B cell (primary cell): ENCODE results near the gene DAG1. TPM values are rescaled to one million over a fixed set of nuclear protein-coding genes. Genes with fewer than 3 reads are reported as not detected.

ENCODE experiments used
- ATAC-seq: fragments of 200-7000 bp; cut with Tn5 transposase; one replicate; pipeline ENCODE4 v1.10.0; 2021; ENCODE audit warnings: low read depth, mild to moderate bottlenecking, moderate number of reproducible peaks, moderate library complexity
- CTCF ChIA-PET: fragments of 350-600 bp; sonication (Branson Sonifier 250); formaldehyde crosslinking; loops from one replicate; lab custom pipeline; 2021; ENCODE audit warnings: antibody characterized with exemption, inconsistent platforms; lab: Charles Lee
- POLR2A ChIA-PET: fragments of 350-600 bp; sonication (Branson Sonifier 250); formaldehyde crosslinking; loops from one replicate; lab custom pipeline; 2021; ENCODE audit warnings: antibody characterized with exemption; lab: Charles Lee
- DNase-seq: peaks from one replicate; pipeline ENCODE4 v3.0.0; 2013
- H2AFZ ChIP-seq: 2 replicates; pipeline ENCODE4 v1.6.1; 2012; ENCODE audit warnings: mild to moderate bottlenecking, low read depth, low read length; ENCODE audit not compliant: insufficient read depth, poor library complexity, severe bottlenecking
- H3K27ac ChIP-seq, 2 donors: 1 replicate in 1 of 2; 2 replicates in 1 of 2; pipeline ENCODE4 v1.5.1; 2012 to 2013; ENCODE audit warnings: low read length in 2 of 2, mild to moderate bottlenecking in 2 of 2, moderate library complexity in 1 of 2
- H3K27me3 ChIP-seq, 4 experiments: fragments of 200-600 bp in 1 of 4; sonication (generic) in 1 of 4; replicated peaks in 1 of 4; 1 replicate in 2 of 4; 2 replicates in 2 of 4; pipeline versions ENCODE4 v1.6.1 to v1.7.0; 2013 to 2016; ENCODE audit warnings: low read length in 3 of 4, mild to moderate bottlenecking in 2 of 4, mixed read lengths in 1 of 4, moderate library complexity in 1 of 4; ENCODE audit not compliant: insufficient read depth in 4 of 4, control insufficient read depth in 3 of 4; ENCODE audit errors: control extremely low read depth in 1 of 4
- H3K36me3 ChIP-seq, 2 experiments: replicated peaks in 1 of 2; 1 replicate in 1 of 2; 2 replicates in 1 of 2; pipeline versions ENCODE4 v1.6.1 to v1.7.1; 2013; ENCODE audit warnings: low read length in 1 of 2; ENCODE audit not compliant: insufficient read depth in 2 of 2, control insufficient read depth in 1 of 2; ENCODE audit errors: control extremely low read depth in 1 of 2, extremely low read depth in 1 of 2
- H3K4me1 ChIP-seq, 2 donors: fragments of 200-600 bp in 1 of 2; sonication (generic) in 1 of 2; 1 replicate in 1 of 2; 2 replicates in 1 of 2; pipeline versions ENCODE4 v1.5.1 to v1.6.1; 2013 to 2017; ENCODE audit warnings: low read length in 2 of 2; ENCODE audit not compliant: control insufficient read depth in 2 of 2, insufficient read depth in 2 of 2
- H3K4me2 ChIP-seq: replicated peaks from 2 replicates; pipeline ENCODE3; 2012; ENCODE audit warnings: mild to moderate bottlenecking, low read depth, low read length; ENCODE audit not compliant: poor library complexity, severe bottlenecking
- H3K4me3 ChIP-seq, 5 experiments: fragments of 200-600 bp in 1 of 5; sonication (generic) in 1 of 5; 1 replicate in 3 of 5; 2 replicates in 2 of 5; pipeline versions ENCODE4 v1.5.1 to v1.7.0; 2011 to 2016; ENCODE audit warnings: low read length in 4 of 5, mild to moderate bottlenecking in 4 of 5, low read depth in 2 of 5, control low read depth in 1 of 5, moderate library complexity in 1 of 5; ENCODE audit not compliant: insufficient read depth in 1 of 5; ENCODE audit errors: control extremely low read depth in 1 of 5, extremely low read depth in 1 of 5
- H3K79me2 ChIP-seq: fragments of 200-600 bp; sonication (generic); one replicate; pipeline ENCODE4 v1.6.0; 2016; ENCODE audit warnings: low read length; ENCODE audit not compliant: control insufficient read depth, insufficient read depth
- H3K9ac ChIP-seq: fragments of 200-600 bp; sonication (generic); 2 replicates; pipeline ENCODE4 v1.6.1; 2017; ENCODE audit warnings: mild to moderate bottlenecking, low read length, moderate library complexity
- H3K9me3 ChIP-seq, 3 donors: one replicate each; pipeline versions ENCODE4 v1.6.1 to v1.7.1; 2013; ENCODE audit warnings: low read length in 2 of 3; ENCODE audit not compliant: control insufficient read depth in 2 of 3, insufficient read depth in 1 of 3; ENCODE audit errors: control extremely low read depth in 1 of 3
- H4K20me1 ChIP-seq: 2 replicates; pipeline ENCODE4 v1.6.0; 2012; ENCODE audit warnings: mild to moderate bottlenecking, low read length; ENCODE audit not compliant: insufficient read depth, control insufficient read depth, poor library complexity, severe bottlenecking
- H3K27ac Mint-ChIP-seq: one replicate; pipeline ENCODE4 v1.8.0; 2021; ENCODE audit warnings: mixed read lengths
- H3K27me3 Mint-ChIP-seq: one replicate; pipeline ENCODE4 v1.8.0; 2021; ENCODE audit warnings: mixed read lengths
- H3K4me1 Mint-ChIP-seq: one replicate; pipeline ENCODE4 v1.8.0; 2021; ENCODE audit warnings: mixed read lengths
- H3K4me3 Mint-ChIP-seq: one replicate; pipeline ENCODE4 v1.8.0; 2021; ENCODE audit warnings: mixed read lengths
- H3K9me3 Mint-ChIP-seq: one replicate; pipeline ENCODE4 v1.8.0; 2022; ENCODE audit warnings: mixed read lengths; ENCODE audit not compliant: insufficient read depth
- EZH2 ChIP-seq: IDR thresholded peaks from 2 replicates; pipeline ENCODE4 v1.6.1; 2012; ENCODE audit warnings: borderline replicate concordance, low read depth, mild to moderate bottlenecking, moderate library complexity, low read length; ENCODE audit not compliant: insufficient read depth, poor library complexity, severe bottlenecking
- WGBS: methylation state at CpG from one replicate; pipeline ENCODE4 v1.1.5; 2013; ENCODE audit warnings: missing lambda C conversion rate; ENCODE audit not compliant: insufficient coverage; 5-methylcytosine and 5-hydroxymethylcytosine counted together
- intact Hi-C: fragments of 100-400 bp; cut with micrococcal nuclease; formaldehyde crosslinking; loops from one replicate; pipeline ENCODE4 v1.10.0; 2022
- polyA plus RNA-seq: library from polyadenylated mRNA; depleted of rRNA; stranded (reverse); fragments of >200 nt; gene quantifications from 2 replicates; pipeline ENCODE4 v1.2.3, GENCODE V29; 2012
- total RNA-seq, 2 donors: library from RNA; stranded (reverse); fragments of 120-200 nt in 1 of 2; gene quantifications; 1 replicate in 1 of 2; 2 replicates in 1 of 2; pipeline versions ENCODE4 v1.2.3 to v1.2.4, GENCODE V29; 2013 to 2022
- TF ChIP-seq, protein P1 (sequence below): fragments of 200-600 bp; IDR thresholded peaks from one replicate; pipeline ENCODE4 v1.8.0; 2022; ENCODE audit warnings: antibody characterized with exemption, mild to moderate bottlenecking

DAG1 gene
- total and polyA plus RNA-seq, 2 donors (not counting 1 experiment from before 2014, with no cell fraction given) = 9.6 to 27.2 TPM

DNA sequence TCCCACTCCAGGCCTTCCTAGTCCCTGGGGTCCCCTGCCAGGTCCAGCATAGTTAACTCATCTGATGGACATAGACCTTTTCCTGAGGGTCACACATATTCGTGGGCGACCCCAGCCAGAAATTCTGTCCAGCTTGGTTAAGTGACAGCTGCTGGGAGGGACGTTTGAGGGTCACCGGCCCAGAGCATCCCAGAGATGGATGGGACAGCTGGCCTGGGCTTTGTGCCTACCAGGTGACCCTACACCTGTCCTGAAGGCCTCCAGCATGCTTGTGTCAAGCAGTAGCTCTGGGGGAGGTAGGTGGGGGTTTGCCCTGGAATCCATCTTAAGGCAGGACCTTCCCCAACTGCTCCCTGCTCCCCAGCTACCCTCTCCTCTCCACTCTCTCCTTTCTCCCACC lies 9.1 kb upstream of the DAG1 start:
- no peak for TF ChIP-seq EZH2
- TF ChIP-seq, protein P1, sequence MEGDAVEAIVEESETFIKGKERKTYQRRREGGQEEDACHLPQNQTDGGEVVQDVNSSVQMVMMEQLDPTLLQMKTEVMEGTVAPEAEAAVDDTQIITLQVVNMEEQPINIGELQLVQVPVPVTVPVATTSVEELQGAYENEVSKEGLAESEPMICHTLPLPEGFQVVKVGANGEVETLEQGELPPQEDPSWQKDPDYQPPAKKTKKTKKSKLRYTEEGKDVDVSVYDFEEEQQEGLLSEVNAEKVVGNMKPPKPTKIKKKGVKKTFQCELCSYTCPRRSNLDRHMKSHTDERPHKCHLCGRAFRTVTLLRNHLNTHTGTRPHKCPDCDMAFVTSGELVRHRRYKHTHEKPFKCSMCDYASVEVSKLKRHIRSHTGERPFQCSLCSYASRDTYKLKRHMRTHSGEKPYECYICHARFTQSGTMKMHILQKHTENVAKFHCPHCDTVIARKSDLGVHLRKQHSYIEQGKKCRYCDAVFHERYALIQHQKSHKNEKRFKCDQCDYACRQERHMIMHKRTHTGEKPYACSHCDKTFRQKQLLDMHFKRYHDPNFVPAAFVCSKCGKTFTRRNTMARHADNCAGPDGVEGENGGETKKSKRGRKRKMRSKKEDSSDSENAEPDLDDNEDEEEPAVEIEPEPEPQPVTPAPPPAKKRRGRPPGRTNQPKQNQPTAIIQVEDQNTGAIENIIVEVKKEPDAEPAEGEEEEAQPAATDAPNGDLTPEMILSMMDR = no peak
- H3K4me2 ChIP-seq = no peak overlapping the region
- H4K20me1 ChIP-seq = no peaks in the 10 kb centered on the region
- H2AFZ ChIP-seq = no peak overlapping the region
- ATAC-seq (no peak), DNase-seq (no peak)
- ChIA-PET POLR2A (interaction anchor here (0.6 to 1.0 kb wide), 2 partner anchors 9 to 450 kb away, joined by 3 to 4 read pairs; partner anchors contain the start of gene DAG1), CTCF (interaction anchor here (0.7 kb wide), 1 partner anchor 12 kb away, joined by 3 read pairs; no protein-coding TSS in a partner anchor)
- H3K27me3 ChIP-seq = no peaks in the 10 kb centered on the region
- no peak overlapping the region for H3K9ac ChIP-seq
- Mint-ChIP-seq H3K9me3 (no peaks in the 10 kb centered on the region), H3K27me3 (no peaks in the 10 kb centered on the region), H3K27ac (no peak overlapping the region), H3K4me1 (no peaks in the 10 kb centered on the region), H3K4me3 (no peak overlapping the region)
- H3K4me3 ChIP-seq = no peak overlapping the region
- no peaks in the 10 kb centered on the region for H3K4me1 ChIP-seq
- no peaks in the 10 kb centered on the region for H3K36me3 ChIP-seq
- H3K27ac ChIP-seq = no peak overlapping the region
- H3K79me2 ChIP-seq = no peaks in the 10 kb centered on the region
- intact Hi-C loops = no loop called here
- no peaks in the 10 kb centered on the region for H3K9me3 ChIP-seq
- 98% methylated on average over 4 of the region's 4 CpGs for WGBS

DNA sequence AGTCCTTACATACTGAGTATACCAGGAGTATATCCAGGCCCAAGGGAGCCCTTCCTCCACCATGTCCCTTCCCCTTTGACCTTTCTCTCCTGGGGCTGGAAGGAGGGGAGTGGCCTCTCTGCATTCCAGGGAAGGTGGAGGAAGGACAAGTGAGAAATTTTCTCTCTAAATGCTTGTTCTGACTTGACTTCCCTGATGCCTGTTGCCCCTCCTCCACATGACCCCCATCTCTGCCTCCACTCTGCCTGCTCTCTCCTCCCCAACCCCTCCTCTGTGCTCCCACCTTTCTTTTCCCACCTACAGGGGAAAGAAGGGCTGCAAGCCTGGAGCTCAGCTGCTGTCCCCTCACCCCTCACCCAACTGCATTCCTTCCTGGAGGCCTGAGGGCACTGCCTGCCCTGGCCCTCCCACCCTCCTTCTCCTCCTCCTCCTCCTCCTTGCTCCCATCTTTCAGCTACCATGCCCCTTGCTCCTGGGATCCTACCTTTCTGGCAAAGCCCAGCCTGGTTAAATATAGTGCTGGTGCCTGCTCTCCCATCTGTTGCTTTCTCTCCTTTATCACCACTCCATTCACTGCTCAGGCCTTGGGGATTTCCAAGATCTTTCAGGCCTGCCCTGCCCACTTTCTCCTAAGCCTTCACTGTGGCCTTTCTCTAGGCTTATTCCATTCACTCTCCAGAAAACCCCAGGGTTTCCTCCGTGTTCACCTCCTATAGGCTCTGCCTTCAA lies 8.5 kb upstream of the DAG1 start:
- Histone ChIP-seq H2AFZ (no peak overlapping the region), H3K27me3 (no peaks in the 10 kb centered on the region), H3K9me3 (no peaks in the 10 kb centered on the region), H3K4me1 (no peaks in the 10 kb centered on the region), H3K27ac (no peak overlapping the region), H3K79me2 (no peaks in the 10 kb centered on the region), H4K20me1 (no peaks in the 10 kb centered on the region), H3K9ac (no peak overlapping the region), H3K4me2 (no peak overlapping the region), H3K4me3 (no peak overlapping the region), H3K36me3 (no peaks in the 10 kb centered on the region)
- Mint-ChIP-seq H3K27me3 (no peaks in the 10 kb centered on the region), H3K4me1 (no peaks in the 10 kb centered on the region), H3K4me3 (no peak overlapping the region), H3K9me3 (no peaks in the 10 kb centered on the region), H3K27ac (no peak overlapping the region)
- ATAC-seq = no peak
- intact Hi-C loops = no loop called here
- ChIA-PET CTCF (no interaction called here), POLR2A (interaction anchor here (0.6 kb wide), 2 partner anchors 186 to 451 kb away, joined by 4 read pairs; no protein-coding TSS in a partner anchor)
- DNase-seq = no peak
- TF ChIP-seq, protein P1 = no peak
- TF ChIP-seq EZH2 = no peak
- no CpG with 5 or more reads among the region's 1 CpG for WGBS
